ENCODE data around the gene DEAF1. TPM values are rescaled to one million over a fixed set of nuclear protein-coding genes. Genes with fewer than 3 reads are reported as not detected.
A peak's percentile ranks its signal among the peaks of the same experiment; 100 is the strongest.

Gene DEAF1
- total and polyA plus RNA-seq, 10 of the 15 experiments (the other 5 are each of a cell fraction or from before 2014, with no cell fraction given): 0.68 to 51.3 (median 25.9) TPM

DNA sequence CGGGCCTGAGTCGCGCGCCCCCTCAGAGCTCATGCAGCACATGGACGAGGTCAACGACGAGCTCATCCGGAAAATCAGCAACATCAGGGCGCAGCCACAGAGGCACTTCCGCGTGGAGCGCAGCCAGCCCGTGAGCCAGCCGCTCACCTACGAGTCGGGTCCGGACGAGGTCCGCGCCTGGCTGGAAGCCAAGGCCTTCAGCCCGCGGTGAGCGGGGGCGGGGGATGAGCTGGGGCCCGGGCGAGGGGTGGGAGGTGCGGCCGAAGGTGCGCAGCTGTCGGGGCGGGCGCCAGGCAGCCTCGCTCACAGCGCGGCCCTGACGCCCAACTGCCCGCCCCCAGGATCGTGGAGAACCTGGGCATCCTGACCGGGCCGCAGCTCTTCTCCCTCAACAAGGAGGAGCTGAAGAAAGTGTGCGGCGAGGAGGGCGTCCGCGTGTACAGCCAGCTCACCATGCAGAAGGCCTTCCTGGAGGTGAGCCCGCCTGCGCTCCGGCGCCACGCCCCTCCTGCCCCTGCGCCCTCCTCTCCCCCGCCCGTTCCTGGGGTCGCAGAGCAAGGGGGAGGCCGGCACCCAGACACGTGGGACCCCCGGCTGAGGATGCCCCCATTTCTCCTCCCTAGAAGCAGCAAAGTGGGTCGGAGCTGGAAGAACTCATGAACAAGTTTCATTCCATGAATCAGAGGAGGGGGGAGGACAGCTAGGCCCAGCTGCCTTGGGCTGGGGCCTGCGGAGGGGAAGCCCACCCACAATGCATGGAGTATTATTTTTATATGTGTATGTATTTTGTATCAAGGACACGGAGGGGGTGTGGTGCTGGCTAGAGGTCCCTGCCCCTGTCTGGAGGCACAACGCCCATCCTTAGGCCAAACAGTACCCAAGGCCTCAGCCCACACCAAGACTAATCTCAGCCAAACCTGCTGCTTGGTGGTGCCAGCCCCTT is 31.5 kb upstream of the DEAF1 start (continued):
- TF ChIP-seq MEF2B (IDR thresholded peaks at IDR 0.05; ENCODE audit: partially characterized antibody, poor library complexity, severe bottlenecking) (no peak), TCF3 (IDR thresholded peaks at IDR 0.05; ENCODE audit: borderline replicate concordance, insufficient read depth, low read depth, low read length) (no peak), KAT2A (conservative IDR thresholded peaks at IDR 0.05; ENCODE audit: control insufficient read depth, low read depth, low read length) (no peak), ZBTB40 (IDR thresholded peaks at IDR 0.05; ENCODE audit: borderline replicate concordance) (no peak), NR2C1 (IDR thresholded peaks at IDR 0.05) (no peak), YY1 (IDR thresholded peaks at IDR 0.05; ENCODE audit: low read depth, low read length) (no peak), RAD51 (IDR thresholded peaks at IDR 0.05) (no peak), POLR2A (IDR thresholded peaks at IDR 0.05; ENCODE audit: low read depth, low read length) (peak; percentile 78), ETV6 (conservative IDR thresholded peaks at IDR 0.05 in 1 of 2, IDR thresholded peaks at IDR 0.05 in 1 of 2; ENCODE audit: borderline replicate concordance in 1 of 2, low read depth in 1 of 2) (no peak), EGR1 (IDR thresholded peaks at IDR 0.05; ENCODE audit: borderline replicate concordance in 1 of 2, low read depth in 2 of 2, low read length in 2 of 2) (peak in 1 of 2 experiments; percentile 86; a peak in 1 of 3 replicates), HDAC6 (IDR thresholded peaks at IDR 0.05; ENCODE audit: unreplicated experiment) (no peak), SIN3A (IDR thresholded peaks at IDR 0.05; ENCODE audit: low read depth, low read length) (no peak), MEF2A (IDR thresholded peaks at IDR 0.05; ENCODE audit: insufficient read depth, low read depth, low read length) (no peak), MTA2 (IDR thresholded peaks at IDR 0.05; ENCODE audit: low read depth) (no peak), GATAD2B (conservative IDR thresholded peaks at IDR 0.05; ENCODE audit: low read depth) (no peak; the same call in 1 of the 2 replicates), RCOR1 (conservative IDR thresholded peaks at IDR 0.05; ENCODE audit: low read depth, low read length) (no peak)
- TF ChIP-seq, protein P1, sequence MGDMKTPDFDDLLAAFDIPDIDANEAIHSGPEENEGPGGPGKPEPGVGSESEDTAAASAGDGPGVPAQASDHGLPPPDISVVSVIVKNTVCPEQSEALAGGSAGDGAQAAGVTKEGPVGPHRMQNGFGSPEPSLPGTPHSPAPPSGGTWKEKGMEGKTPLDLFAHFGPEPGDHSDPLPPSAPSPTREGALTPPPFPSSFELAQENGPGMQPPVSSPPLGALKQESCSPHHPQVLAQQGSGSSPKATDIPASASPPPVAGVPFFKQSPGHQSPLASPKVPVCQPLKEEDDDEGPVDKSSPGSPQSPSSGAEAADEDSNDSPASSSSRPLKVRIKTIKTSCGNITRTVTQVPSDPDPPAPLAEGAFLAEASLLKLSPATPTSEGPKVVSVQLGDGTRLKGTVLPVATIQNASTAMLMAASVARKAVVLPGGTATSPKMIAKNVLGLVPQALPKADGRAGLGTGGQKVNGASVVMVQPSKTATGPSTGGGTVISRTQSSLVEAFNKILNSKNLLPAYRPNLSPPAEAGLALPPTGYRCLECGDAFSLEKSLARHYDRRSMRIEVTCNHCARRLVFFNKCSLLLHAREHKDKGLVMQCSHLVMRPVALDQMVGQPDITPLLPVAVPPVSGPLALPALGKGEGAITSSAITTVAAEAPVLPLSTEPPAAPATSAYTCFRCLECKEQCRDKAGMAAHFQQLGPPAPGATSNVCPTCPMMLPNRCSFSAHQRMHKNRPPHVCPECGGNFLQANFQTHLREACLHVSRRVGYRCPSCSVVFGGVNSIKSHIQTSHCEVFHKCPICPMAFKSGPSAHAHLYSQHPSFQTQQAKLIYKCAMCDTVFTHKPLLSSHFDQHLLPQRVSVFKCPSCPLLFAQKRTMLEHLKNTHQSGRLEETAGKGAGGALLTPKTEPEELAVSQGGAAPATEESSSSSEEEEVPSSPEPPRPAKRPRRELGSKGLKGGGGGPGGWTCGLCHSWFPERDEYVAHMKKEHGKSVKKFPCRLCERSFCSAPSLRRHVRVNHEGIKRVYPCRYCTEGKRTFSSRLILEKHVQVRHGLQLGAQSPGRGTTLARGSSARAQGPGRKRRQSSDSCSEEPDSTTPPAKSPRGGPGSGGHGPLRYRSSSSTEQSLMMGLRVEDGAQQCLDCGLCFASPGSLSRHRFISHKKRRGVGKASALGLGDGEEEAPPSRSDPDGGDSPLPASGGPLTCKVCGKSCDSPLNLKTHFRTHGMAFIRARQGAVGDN (IDR thresholded peaks at IDR 0.05): no peak
- TF ChIP-seq, protein P2, sequence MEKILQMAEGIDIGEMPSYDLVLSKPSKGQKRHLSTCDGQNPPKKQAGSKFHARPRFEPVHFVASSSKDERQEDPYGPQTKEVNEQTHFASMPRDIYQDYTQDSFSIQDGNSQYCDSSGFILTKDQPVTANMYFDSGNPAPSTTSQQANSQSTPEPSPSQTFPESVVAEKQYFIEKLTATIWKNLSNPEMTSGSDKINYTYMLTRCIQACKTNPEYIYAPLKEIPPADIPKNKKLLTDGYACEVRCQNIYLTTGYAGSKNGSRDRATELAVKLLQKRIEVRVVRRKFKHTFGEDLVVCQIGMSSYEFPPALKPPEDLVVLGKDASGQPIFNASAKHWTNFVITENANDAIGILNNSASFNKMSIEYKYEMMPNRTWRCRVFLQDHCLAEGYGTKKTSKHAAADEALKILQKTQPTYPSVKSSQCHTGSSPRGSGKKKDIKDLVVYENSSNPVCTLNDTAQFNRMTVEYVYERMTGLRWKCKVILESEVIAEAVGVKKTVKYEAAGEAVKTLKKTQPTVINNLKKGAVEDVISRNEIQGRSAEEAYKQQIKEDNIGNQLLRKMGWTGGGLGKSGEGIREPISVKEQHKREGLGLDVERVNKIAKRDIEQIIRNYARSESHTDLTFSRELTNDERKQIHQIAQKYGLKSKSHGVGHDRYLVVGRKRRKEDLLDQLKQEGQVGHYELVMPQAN (conservative IDR thresholded peaks at IDR 0.05): no peak

Measured in GM12878 (cell line).